ENCODE data around the gene SPATA46.

GRCh38 chr1:162353702-162354101 lies 23.0 kb downstream of the SPATA46 start:
- TF ChIP-seq CTCF (IDR thresholded peaks at IDR 0.05; ENCODE audit: low read depth, low read length, poor library complexity, severe bottlenecking), result no peak
- no peak for TF ChIP-seq EZH2phosphoT487 (IDR thresholded peaks at IDR 0.05; ENCODE audit: borderline replicate concordance, low read length)
